HepG2 (cell line): ENCODE data around the gene CENPB. TPM values are rescaled to one million over a fixed set of nuclear protein-coding genes. Genes with fewer than 3 reads are reported as not detected.
A peak's percentile ranks its signal among the peaks of the same experiment; 100 is the strongest.

ENCODE experiments used
- AHDC1 ChIP-seq: sonication (generic); formaldehyde crosslinking; IDR thresholded peaks from 2 replicates; pipeline ENCODE4 v1.5.1; 2020; ENCODE audit warnings: mild to moderate bottlenecking, missing genetic modification reagents, borderline replicate concordance
- ATF1 ChIP-seq: IDR thresholded peaks from 2 replicates; pipeline ENCODE4 v1.6.1; 2016; ENCODE audit warnings: mild to moderate bottlenecking, control low read depth
- CENPBD1 ChIP-seq: sonication (generic); formaldehyde crosslinking; IDR thresholded peaks from 2 replicates; pipeline ENCODE4 v1.8.0; 2022; ENCODE audit warnings: missing genetic modification reagents, low read depth, mild to moderate bottlenecking, borderline replicate concordance
- CREB1 ChIP-seq, 2 experiments: fragments of 450-650 bp in 1 of 2; IDR thresholded peaks; 2 replicates each; pipeline ENCODE4 v1.6.1; 2016 to 2017; ENCODE audit warnings: control low read depth in 1 of 2, mild to moderate bottlenecking in 1 of 2, missing compliant biosample characterization in 1 of 2, missing genetic modification characterization in 1 of 2
- GLI4 ChIP-seq: sonication (generic); formaldehyde crosslinking; IDR thresholded peaks from 2 replicates; pipeline ENCODE4 v1.5.1; 2020; ENCODE audit warnings: missing genetic modification reagents, mild to moderate bottlenecking, moderate library complexity, borderline replicate concordance
- HOXA7 ChIP-seq: sonication (generic); formaldehyde crosslinking; IDR thresholded peaks from 2 replicates; pipeline ENCODE4 v1.8.1; 2022; ENCODE audit warnings: mild to moderate bottlenecking, missing genetic modification reagents, moderate library complexity
- ISL2 ChIP-seq: sonication (generic); formaldehyde crosslinking; IDR thresholded peaks from 2 replicates; pipeline ENCODE4 v1.5.0; 2020; ENCODE audit warnings: missing genetic modification reagents
- MEF2D ChIP-seq: sonication (generic); formaldehyde crosslinking; IDR thresholded peaks from 2 replicates; pipeline ENCODE4 v1.5.1; 2020; ENCODE audit warnings: mild to moderate bottlenecking, missing genetic modification reagents
- NRL ChIP-seq: sonication (generic); formaldehyde crosslinking; IDR thresholded peaks from 2 replicates; pipeline ENCODE4 v1.5.0; 2020; ENCODE audit warnings: missing genetic modification reagents, mild to moderate bottlenecking, moderate library complexity, borderline replicate concordance
- SMAD3 ChIP-seq: sonication (generic); formaldehyde crosslinking; IDR thresholded peaks from 2 replicates; pipeline ENCODE4 v1.4.0; 2020; ENCODE audit warnings: missing genetic modification reagents
- SNAPC2 ChIP-seq: sonication (generic); formaldehyde crosslinking; IDR thresholded peaks from 2 replicates; pipeline ENCODE4 v1.8.1; 2022; ENCODE audit warnings: mild to moderate bottlenecking, missing genetic modification reagents
- THYN1 ChIP-seq: sonication (generic); formaldehyde crosslinking; IDR thresholded peaks from 2 replicates; pipeline ENCODE4 v1.8.1; 2023; ENCODE audit warnings: low read depth, mild to moderate bottlenecking, moderate library complexity, missing genetic modification reagents, borderline replicate concordance
- ZNF776 ChIP-seq: sonication (generic); formaldehyde crosslinking; IDR thresholded peaks from 2 replicates; pipeline ENCODE4 v1.4.0; 2020; ENCODE audit warnings: mild to moderate bottlenecking, missing genetic modification reagents
- polyA plus RNA-seq, 8 experiments: library from polyadenylated mRNA; depleted of rRNA in 3 of 8; stranded (reverse) in 7 of 8; unstranded in 1 of 8; fragments of >200 nt; fragmentation: Illumina TruSeq in 4 of 8; extraction: Trizol in 4 of 8; gene quantifications; 2 replicates each; pipeline versions ENCODE4 v1.2.1 to v1.2.3, GENCODE V29; 2011 to 2016; ENCODE audit warnings: low read depth in 4 of 8, missing spikeins in 1 of 8, mixed read lengths in 1 of 8; ENCODE audit not compliant: insufficient read depth in 1 of 8
- total RNA-seq, 5 experiments: library from RNA; depleted of rRNA; stranded (reverse); fragments of >200 nt; fragmentation: Illumina TruSeq; extraction: Trizol; gene quantifications; 2 replicates each; pipeline ENCODE4 v1.2.3, GENCODE V29; 2016; ENCODE audit warnings: low read depth in 1 of 5
- TF ChIP-seq, protein P1 (sequence below): sonication (generic); formaldehyde crosslinking; IDR thresholded peaks from 2 replicates; pipeline ENCODE4 v1.4.0; 2020; ENCODE audit warnings: missing genetic modification reagents
- TF ChIP-seq, protein P2 (sequence below): sonication (generic); formaldehyde crosslinking; IDR thresholded peaks from 2 replicates; pipeline ENCODE4 v1.4.0; 2020; ENCODE audit warnings: missing genetic modification reagents

Gene CENPB
- total and polyA plus RNA-seq, 2 of the 13 experiments (the other 11 are each of a cell fraction or from before 2014, with no cell fraction given): 10.4 to 54.5 TPM

DNA sequence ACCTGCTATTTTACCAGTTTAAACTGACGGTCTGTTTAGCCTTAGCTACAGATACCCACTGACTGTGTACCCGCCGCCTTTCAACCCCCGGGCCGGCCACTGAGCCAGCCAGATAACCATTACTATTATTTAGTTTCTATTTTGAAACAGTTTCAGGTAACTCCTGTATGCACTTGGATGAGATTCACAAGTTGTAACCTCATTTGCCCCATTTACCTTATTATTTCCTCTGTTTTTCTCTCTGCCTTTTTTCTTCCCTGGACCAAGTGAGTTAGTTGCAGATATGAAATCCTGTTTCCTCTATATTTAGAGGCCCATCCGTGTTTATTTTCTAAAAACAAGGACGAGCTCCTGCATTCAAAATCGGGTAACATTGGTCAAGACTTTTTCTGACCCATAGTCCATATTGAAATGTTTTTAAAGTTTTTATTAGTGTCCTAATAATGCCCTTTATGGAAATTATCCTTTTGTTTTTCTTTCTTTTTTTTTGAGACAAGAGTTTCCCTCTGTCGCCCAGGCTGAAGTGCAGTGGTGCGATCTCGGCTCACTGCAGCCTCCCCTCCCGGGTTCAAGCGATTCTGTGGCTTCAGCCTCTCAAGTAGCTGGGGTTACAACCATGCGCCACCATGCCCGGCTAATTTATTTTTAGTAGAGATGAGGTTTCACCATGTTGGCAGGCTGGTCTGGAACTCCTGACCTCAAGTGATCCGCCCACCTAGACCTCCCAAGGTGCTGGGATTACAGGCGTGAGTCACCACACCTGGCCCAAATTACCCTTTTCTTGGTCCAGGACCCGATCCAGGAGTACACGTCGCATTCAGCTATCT is 34.6 kb upstream of the CENPB start (continued):
- TF ChIP-seq GLI4 (CRISPR knock-in tag) (0 out of 2 replicates have a peak, but pooled peaks have one; percentile 9), THYN1 (CRISPR knock-in tag) (0 out of 2 replicates have a peak, but pooled peaks have one; percentile 88), MEF2D (CRISPR knock-in tag) (peak; percentile 9; the same call in 1 of the 2 replicates), SNAPC2 (peak; percentile 66; the same call in 1 of the 2 replicates), ISL2 (CRISPR knock-in tag) (no peak), HOXA7 (CRISPR knock-in tag) (0 out of 2 replicates have a peak, but pooled peaks have one; percentile 10), CENPBD1 (CRISPR knock-in tag) (peak; percentile 16; the same call in 1 of the 2 replicates), SMAD3 (CRISPR knock-in tag) (peak; percentile 32; the same call in 1 of the 2 replicates), ZNF776 (no peak), ATF1 (CRISPR knock-in tag) (peak; percentile 91), AHDC1 (CRISPR knock-in tag) (peak; percentile 49; the same call in 1 of the 2 replicates), CREB1 (IDR thresholded peaks at IDR 0.05) (no peak), CREB1 (CRISPR knock-in tag; IDR thresholded peaks at IDR 0.05) (peak; percentile 90), NRL (CRISPR knock-in tag) (no peak)
- TF ChIP-seq, protein P1, sequence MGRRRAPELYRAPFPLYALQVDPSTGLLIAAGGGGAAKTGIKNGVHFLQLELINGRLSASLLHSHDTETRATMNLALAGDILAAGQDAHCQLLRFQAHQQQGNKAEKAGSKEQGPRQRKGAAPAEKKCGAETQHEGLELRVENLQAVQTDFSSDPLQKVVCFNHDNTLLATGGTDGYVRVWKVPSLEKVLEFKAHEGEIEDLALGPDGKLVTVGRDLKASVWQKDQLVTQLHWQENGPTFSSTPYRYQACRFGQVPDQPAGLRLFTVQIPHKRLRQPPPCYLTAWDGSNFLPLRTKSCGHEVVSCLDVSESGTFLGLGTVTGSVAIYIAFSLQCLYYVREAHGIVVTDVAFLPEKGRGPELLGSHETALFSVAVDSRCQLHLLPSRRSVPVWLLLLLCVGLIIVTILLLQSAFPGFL (CRISPR knock-in tag): no peak
- TF ChIP-seq, protein P2, sequence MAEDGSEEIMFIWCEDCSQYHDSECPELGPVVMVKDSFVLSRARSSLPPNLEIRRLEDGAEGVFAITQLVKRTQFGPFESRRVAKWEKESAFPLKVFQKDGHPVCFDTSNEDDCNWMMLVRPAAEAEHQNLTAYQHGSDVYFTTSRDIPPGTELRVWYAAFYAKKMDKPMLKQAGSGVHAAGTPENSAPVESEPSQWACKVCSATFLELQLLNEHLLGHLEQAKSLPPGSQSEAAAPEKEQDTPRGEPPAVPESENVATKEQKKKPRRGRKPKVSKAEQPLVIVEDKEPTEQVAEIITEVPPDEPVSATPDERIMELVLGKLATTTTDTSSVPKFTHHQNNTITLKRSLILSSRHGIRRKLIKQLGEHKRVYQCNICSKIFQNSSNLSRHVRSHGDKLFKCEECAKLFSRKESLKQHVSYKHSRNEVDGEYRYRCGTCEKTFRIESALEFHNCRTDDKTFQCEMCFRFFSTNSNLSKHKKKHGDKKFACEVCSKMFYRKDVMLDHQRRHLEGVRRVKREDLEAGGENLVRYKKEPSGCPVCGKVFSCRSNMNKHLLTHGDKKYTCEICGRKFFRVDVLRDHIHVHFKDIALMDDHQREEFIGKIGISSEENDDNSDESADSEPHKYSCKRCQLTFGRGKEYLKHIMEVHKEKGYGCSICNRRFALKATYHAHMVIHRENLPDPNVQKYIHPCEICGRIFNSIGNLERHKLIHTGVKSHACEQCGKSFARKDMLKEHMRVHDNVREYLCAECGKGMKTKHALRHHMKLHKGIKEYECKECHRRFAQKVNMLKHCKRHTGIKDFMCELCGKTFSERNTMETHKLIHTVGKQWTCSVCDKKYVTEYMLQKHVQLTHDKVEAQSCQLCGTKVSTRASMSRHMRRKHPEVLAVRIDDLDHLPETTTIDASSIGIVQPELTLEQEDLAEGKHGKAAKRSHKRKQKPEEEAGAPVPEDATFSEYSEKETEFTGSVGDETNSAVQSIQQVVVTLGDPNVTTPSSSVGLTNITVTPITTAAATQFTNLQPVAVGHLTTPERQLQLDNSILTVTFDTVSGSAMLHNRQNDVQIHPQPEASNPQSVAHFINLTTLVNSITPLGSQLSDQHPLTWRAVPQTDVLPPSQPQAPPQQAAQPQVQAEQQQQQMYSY (CRISPR knock-in tag): no peak
